Upper lobe of left lung (tissue), 4 donors: ENCODE results near the gene POLG2.

Source experiments
- EP300 ChIP-seq, 4 donors: sonication (generic); formaldehyde crosslinking; IDR thresholded peaks; one replicate each; pipeline ENCODE4 v1.5.1; 2017; ENCODE audit warnings: antibody characterized with exemption in 4 of 4, control low read depth in 2 of 4
- POLR2A ChIP-seq, 4 donors: fragments of 450-650 bp; IDR thresholded peaks; one replicate each; pipeline ENCODE4 v1.5.1; 2016 to 2017; ENCODE audit warnings: antibody characterized with exemption in 4 of 4, mild to moderate bottlenecking in 2 of 4

DNA sequence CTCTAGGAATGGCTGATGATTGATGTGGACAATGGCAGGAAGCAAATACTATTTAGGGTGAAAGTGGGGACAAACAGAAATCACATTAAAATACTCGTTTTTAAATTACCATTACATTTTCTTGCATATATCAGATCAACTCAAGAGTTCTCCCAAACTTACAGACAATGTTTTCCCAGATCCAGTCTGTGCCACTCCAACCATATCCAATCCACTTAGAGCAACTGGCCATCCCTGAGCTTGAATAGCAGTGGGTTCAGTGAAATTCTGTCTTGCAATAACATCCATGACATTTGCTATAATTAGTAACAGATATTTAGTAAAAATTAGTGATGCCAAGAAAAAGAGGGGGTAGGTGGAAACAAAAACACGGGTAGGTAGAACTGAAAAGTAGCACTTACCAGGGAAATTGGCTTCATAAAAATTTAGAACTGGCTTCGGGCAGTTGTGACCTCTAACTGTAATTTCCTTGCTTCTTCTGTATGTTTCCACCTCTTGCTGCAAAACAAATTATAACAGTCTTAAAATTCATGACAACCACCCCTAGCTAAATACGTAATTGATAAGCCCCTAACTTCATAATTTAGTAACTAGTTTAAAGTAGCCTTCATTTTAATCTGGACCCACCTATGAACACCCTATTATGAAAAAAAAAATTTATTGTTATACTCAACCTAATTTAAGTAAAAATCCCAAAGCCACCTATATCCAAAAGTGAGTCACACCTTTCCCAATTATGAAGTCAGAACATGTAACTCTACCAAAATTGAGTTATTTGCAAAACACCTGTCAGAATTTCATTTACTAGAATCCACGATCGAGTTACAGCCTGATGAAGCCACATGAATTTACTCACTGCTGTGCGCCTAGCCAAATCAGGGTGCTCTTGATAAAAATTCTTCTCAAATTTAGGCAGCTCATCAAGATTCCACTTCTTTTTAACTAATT lies 7.2 kb upstream of the POLG2 start:
- TF ChIP-seq EP300 (IDR thresholded peaks at IDR 0.05) (no peak), POLR2A (IDR thresholded peaks at IDR 0.05) (no peak)
